Thyroid gland (tissue), 4 donors: ENCODE measurements around the gene MYH14.

Experiments used
- POLR2A ChIP-seq, 2 donors: fragments of 450-650 bp; IDR thresholded peaks; one replicate each; pipeline ENCODE4 v1.6.1; 2017; ENCODE audit warnings: antibody characterized with exemption in 2 of 2, mild to moderate bottlenecking in 2 of 2, moderate library complexity in 1 of 2
- TF ChIP-seq, protein P1 (sequence below), 6 experiments: fragments of 200-600 bp in 3 of 6; fragments of 450-650 bp in 3 of 6; sonication (generic) in 3 of 6; IDR thresholded peaks; one replicate each; pipeline ENCODE4 v1.5.1; 2016 to 2019; ENCODE audit warnings: antibody characterized with exemption in 6 of 6, mild to moderate bottlenecking in 2 of 6, inconsistent platforms in 1 of 6, moderate library complexity in 1 of 6

DNA sequence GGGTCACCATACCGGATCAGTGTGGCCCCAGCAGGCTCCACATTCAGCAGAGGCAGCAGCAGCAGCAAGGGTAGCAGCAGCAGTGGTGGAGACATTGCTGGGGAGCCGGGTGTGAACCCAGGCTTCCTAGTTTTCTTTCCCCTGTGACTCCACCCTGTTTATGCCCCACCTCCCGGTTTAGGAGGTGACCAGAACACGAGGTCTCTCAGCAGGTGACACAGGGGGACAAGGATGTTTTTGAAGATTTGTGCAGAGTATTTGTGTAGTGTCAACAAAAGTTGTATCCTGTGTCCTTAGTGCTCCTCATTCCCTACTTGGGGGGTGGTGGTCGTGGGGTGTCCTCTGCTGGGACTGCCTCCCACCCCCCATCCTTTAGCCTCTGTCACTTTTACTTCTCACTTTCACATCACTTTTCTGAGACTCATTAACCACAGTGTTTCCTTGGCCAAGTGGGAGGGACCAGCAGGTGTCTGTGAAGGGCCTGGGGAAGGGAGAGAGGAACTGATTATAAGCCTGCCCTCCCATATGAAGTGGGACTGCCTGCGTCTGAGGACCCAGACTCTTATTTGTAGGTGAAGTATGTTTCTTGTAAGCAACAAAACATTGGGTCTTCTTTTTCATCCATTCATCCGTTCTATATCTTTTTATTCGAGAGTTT lies 141.4 kb downstream of the MYH14 start:
- TF ChIP-seq, protein P1, sequence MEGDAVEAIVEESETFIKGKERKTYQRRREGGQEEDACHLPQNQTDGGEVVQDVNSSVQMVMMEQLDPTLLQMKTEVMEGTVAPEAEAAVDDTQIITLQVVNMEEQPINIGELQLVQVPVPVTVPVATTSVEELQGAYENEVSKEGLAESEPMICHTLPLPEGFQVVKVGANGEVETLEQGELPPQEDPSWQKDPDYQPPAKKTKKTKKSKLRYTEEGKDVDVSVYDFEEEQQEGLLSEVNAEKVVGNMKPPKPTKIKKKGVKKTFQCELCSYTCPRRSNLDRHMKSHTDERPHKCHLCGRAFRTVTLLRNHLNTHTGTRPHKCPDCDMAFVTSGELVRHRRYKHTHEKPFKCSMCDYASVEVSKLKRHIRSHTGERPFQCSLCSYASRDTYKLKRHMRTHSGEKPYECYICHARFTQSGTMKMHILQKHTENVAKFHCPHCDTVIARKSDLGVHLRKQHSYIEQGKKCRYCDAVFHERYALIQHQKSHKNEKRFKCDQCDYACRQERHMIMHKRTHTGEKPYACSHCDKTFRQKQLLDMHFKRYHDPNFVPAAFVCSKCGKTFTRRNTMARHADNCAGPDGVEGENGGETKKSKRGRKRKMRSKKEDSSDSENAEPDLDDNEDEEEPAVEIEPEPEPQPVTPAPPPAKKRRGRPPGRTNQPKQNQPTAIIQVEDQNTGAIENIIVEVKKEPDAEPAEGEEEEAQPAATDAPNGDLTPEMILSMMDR (IDR thresholded peaks at IDR 0.05), result no peak
- no peak for TF ChIP-seq POLR2A (IDR thresholded peaks at IDR 0.05)
